Esophagus muscularis mucosa (tissue), 4 donors: ENCODE data around the gene PDE1C.

Experiments used
- EP300 ChIP-seq: sonication (generic); formaldehyde crosslinking; IDR thresholded peaks from one replicate; pipeline ENCODE4 v1.6.1; 2017; ENCODE audit warnings: antibody characterized with exemption
- POLR2A ChIP-seq: fragments of 450-650 bp; IDR thresholded peaks from one replicate; pipeline ENCODE4 v1.6.1; 2017; ENCODE audit warnings: antibody characterized with exemption, moderate library complexity, mild to moderate bottlenecking, low read depth
- POLR2AphosphoS5 ChIP-seq, 2 donors: sonication (generic); formaldehyde crosslinking; IDR thresholded peaks; one replicate each; pipeline ENCODE4 v1.6.1; 2017; ENCODE audit warnings: antibody characterized with exemption in 2 of 2
- TF ChIP-seq, protein P1 (sequence below), 3 experiments: fragments of 200-600 bp in 2 of 3; fragments of 450-650 bp in 1 of 3; sonication (generic) in 2 of 3; IDR thresholded peaks; one replicate each; pipeline ENCODE4 v1.5.1; 2017 to 2019; ENCODE audit warnings: antibody characterized with exemption in 3 of 3, mild to moderate bottlenecking in 2 of 3, moderate library complexity in 1 of 3

DNA sequence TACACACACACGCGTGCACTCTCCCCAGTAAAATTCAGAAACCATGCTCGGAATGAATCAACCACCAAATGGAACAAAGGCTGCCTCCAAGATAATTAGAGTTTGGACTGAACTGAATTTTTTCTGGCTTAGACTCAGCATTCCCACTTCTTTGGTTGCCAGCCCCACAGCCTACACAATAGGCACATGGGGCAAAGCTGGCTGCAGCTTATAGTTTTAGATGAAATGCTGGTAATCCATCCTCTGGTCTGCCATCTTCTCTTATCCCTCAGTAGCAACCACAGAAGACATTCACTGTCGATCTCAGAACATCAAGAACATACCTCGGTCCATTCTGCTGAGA is 44.2 kb downstream of the PDE1C start:
- TF ChIP-seq, protein P1, sequence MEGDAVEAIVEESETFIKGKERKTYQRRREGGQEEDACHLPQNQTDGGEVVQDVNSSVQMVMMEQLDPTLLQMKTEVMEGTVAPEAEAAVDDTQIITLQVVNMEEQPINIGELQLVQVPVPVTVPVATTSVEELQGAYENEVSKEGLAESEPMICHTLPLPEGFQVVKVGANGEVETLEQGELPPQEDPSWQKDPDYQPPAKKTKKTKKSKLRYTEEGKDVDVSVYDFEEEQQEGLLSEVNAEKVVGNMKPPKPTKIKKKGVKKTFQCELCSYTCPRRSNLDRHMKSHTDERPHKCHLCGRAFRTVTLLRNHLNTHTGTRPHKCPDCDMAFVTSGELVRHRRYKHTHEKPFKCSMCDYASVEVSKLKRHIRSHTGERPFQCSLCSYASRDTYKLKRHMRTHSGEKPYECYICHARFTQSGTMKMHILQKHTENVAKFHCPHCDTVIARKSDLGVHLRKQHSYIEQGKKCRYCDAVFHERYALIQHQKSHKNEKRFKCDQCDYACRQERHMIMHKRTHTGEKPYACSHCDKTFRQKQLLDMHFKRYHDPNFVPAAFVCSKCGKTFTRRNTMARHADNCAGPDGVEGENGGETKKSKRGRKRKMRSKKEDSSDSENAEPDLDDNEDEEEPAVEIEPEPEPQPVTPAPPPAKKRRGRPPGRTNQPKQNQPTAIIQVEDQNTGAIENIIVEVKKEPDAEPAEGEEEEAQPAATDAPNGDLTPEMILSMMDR (IDR thresholded peaks at IDR 0.05) = no peak
- TF ChIP-seq EP300 (no peak), POLR2A (no peak), POLR2AphosphoS5 (IDR thresholded peaks at IDR 0.05) (no peak)
